ENCODE results near the gene STK32C.

- TF ChIP-seq POLR2A (IDR thresholded peaks at IDR 0.05) (no peak), CTCF (IDR thresholded peaks at IDR 0.05) (no peak), POLR2AphosphoS5 (IDR thresholded peaks at IDR 0.05) (no peak)
These were observed 22.7 kb upstream of the STK32C start for GRCh38 chr10:132330486-132330833.

All from prostate gland (tissue), 2 donors.